Measurements from ENCODE around the gene UQCR11. TPM values are rescaled to one million over a fixed set of nuclear protein-coding genes. Genes with fewer than 3 reads are reported as not detected.

UQCR11 gene
- total RNA-seq: 74.2 and 84.3 TPM in 2 replicates

DNA sequence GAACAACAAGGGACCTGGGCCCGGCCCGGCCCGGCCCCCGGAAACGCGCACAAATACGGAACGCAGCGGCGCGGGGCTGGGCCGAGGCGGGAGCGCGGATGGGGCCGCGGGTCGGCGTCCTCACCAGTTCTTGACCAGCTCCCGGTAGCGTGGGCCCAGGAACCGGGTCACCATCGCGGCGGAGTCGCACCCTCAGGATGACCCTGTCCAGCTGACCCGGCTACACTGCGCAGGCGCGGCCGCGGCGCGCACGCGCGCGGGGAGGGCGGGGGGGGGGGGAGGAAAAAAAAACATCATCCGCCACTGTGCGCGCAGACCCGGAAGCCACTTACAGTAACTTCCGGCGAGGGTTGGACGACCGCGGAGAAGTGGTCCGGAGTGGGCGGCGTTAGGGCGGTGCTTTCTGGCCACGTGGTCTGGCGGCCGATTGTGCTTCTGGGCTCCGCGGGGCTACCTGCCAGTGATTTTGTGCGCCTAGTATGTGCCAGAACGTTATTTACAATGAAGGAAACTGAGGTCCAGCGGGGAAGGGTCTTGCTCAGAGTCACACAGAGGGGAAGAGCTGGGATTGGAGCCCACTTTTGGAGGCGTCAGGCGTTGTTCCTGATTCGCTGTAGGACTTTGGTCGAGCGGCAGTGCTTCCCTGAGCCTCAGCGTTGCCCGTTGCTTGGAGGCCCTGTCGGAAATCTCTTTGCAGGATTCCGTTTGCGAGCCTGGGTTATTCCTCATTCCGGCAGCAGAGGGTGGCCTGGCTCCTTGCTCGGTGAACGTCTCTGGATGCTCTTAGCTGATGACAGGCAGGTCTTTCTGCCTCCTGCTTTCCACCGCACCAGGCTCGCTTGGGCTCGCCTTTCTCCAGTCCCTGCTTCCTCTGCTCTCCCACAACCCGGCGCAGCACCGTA is at the start of gene UQCR11:
Gene UQCR11, minus strand, starts transcription at position 227 of the 902 bp plus-strand sequence. Its CDS starts 53 bp downstream, at position 174.

DNA sequence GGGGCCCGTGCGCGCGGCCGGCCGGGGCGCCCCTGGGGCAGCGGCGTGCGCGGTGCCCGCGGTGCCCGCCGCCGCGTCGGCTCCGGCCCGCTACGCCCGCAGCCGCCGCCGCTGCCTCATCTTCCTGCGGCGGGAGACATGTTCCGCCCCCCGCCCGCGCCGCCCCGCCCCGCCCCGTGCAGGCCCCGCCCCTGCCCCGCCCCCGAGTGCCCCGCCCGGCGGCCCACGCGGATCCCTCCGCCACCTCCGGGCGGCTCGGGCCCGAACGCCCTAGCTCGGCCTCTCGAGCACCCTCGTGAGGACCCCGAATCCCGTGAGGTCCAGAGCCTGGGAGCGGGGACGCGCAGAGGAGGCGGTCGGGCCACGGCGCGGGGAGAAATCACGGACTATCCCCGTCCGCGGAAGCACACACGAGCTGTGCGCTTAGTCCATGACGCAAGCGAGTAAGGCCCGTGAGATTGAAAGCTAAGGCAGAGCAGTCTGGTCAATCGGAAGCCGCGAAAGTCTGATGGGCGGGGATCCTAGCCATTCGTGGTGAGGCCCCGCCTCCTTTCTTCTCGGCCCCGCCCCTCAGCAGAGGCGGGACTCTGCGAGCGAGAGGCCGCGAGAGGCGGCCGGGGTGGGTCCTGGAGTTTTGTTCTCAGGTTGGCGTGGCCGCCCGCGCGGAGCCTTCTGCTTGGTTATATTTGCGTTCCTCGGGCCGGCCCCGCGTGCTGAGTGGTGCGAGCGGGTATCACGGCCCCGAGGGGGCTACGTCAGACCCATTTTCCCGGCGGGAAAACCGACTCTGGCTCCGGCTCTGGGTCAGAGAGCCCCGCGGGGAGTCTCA is 47.4 kb upstream of the UQCR11 start, which contains the start of gene TCF3:
Gene TCF3, minus strand, starts transcription at position 145 of the 829 bp plus-strand sequence. CDS start 2,367 bp downstream, outside the sequence.

GRCh38 chr19:1592755-1593500 is 12.3 kb downstream of the UQCR11 start, which contains the start of gene MBD3:
Gene MBD3, minus strand, starts transcription at chr19:1592865. Its CDS starts 234 bp downstream, at chr19:1592631.

GRCh38 chr19:1568320-1569019 is 36.8 kb downstream of the UQCR11 start, which contains the start of gene MEX3D:
Gene MEX3D, minus strand, starts transcription at chr19:1568325. Its CDS starts 267 bp downstream, at chr19:1568058.

Other genes with a start within 250 kb of the UQCR11 start
- 61.5 and 62.4 TPM in 2 replicates for gene NDUFS7, start 221.6 kb downstream of the UQCR11 start, total RNA-seq
- gene GAMT, start 203.9 kb downstream of the UQCR11 start, total RNA-seq: 14.8 and 23.2 TPM in 2 replicates
- gene DAZAP1, start 197.9 kb downstream of the UQCR11 start, total RNA-seq: 58.0 and 63.1 TPM in 2 replicates
- gene RPS15, start 167.1 kb downstream of the UQCR11 start, total RNA-seq: 380 and 504 TPM in 2 replicates
- gene APC2, start 155.3 kb downstream of the UQCR11 start, total RNA-seq: 0.09 TPM in 2 replicates
- gene C19orf25, start 126.2 kb downstream of the UQCR11 start, total RNA-seq: 15.6 and 21.6 TPM in 2 replicates
- gene PCSK4, start 115.1 kb downstream of the UQCR11 start, total RNA-seq: 0.81 and 1.0 TPM in 2 replicates
- 0.75 and 0.99 TPM in 2 replicates for gene REEP6, start 114.3 kb downstream of the UQCR11 start, total RNA-seq
- gene ADAMTSL5, start 92.4 kb downstream of the UQCR11 start, total RNA-seq: 0.18 and 1.1 TPM in 2 replicates
- gene PLK5, start 81.4 kb downstream of the UQCR11 start, total RNA-seq: not detected in 2 replicates
- 67.0 and 70.2 TPM in 2 replicates for gene MEX3D, start 37.1 kb downstream of the UQCR11 start, total RNA-seq
- 108 and 110 TPM in 2 replicates for gene MBD3, start 12.6 kb downstream of the UQCR11 start, total RNA-seq
- gene TCF3, start 47.2 kb upstream of the UQCR11 start, total RNA-seq: 111 and 115 TPM in 2 replicates
- gene ONECUT3, start 148.0 kb upstream of the UQCR11 start, total RNA-seq: not detected in 2 replicates
- gene ATP8B3, start 206.8 kb upstream of the UQCR11 start, total RNA-seq: 1.2 and 1.8 TPM in 2 replicates
- gene REXO1, start 243.0 kb upstream of the UQCR11 start, total RNA-seq: 4.4 and 8.0 TPM in 2 replicates

All from endothelial cell of coronary artery (primary cell).